Heart left ventricle (tissue), 16 donors: ENCODE measurements around the gene ACE. TPM values are rescaled to one million over a fixed set of nuclear protein-coding genes. Genes with fewer than 3 reads are reported as not detected.

Experiments used
- ATAC-seq, 4 donors: fragments of 200-7000 bp; cut with Tn5 transposase; one replicate each; pipeline ENCODE4 v1.9.1; 2020 to 2022; ENCODE audit warnings: moderate library complexity in 4 of 4, mild to moderate bottlenecking in 3 of 4, moderate number of reproducible peaks in 1 of 4
- DNase-seq, 5 donors: peaks; one replicate each; pipeline ENCODE4 v3.0.0-alpha.2; 2020
- H3K27ac ChIP-seq, 12 donors: fragments of 200-600 bp; sonication (generic) in 4 of 12; one replicate each; pipeline versions ENCODE4 v1.5.0 to v1.8.0; 2016 to 2022; ENCODE audit warnings: mild to moderate bottlenecking in 2 of 12
- H3K27me3 ChIP-seq, 9 donors: fragments of 200-600 bp; sonication (generic) in 2 of 9; one replicate each; pipeline versions ENCODE4 v1.5.1 to v1.8.0; 2016 to 2022; ENCODE audit warnings: mild to moderate bottlenecking in 3 of 9
- H3K36me3 ChIP-seq, 9 donors: fragments of 200-600 bp; sonication (generic) in 2 of 9; one replicate each; pipeline versions ENCODE4 v1.5.0 to v1.8.0; 2018 to 2022; ENCODE audit warnings: mild to moderate bottlenecking in 2 of 9
- H3K4me1 ChIP-seq, 12 donors: fragments of 200-600 bp; sonication (generic) in 4 of 12; one replicate each; pipeline versions ENCODE4 v1.5.0 to v1.8.0; 2016 to 2022; ENCODE audit warnings: mild to moderate bottlenecking in 3 of 12
- H3K4me3 ChIP-seq, 12 donors: fragments of 200-600 bp; sonication (generic) in 4 of 12; one replicate each; pipeline versions ENCODE4 v1.5.0 to v1.8.0; 2017 to 2022; ENCODE audit warnings: mild to moderate bottlenecking in 9 of 12, moderate library complexity in 4 of 12
- H3K9me3 ChIP-seq, 12 donors: fragments of 200-600 bp; sonication (generic) in 4 of 12; one replicate each; pipeline versions ENCODE4 v1.5.0 to v1.8.0; 2016 to 2022; ENCODE audit warnings: mild to moderate bottlenecking in 1 of 12
- CTCF ChIP-seq, 12 donors: fragments of 200-600 bp; sonication (generic) in 4 of 12; IDR thresholded peaks; one replicate each; pipeline versions ENCODE4 v1.5.0 to v1.8.0; 2018 to 2022; ENCODE audit warnings: antibody characterized with exemption in 12 of 12, mild to moderate bottlenecking in 5 of 12
- POLR2A ChIP-seq, 2 donors: fragments of 450-650 bp; IDR thresholded peaks; one replicate each; pipeline ENCODE4 v1.6.1; 2017; ENCODE audit warnings: antibody characterized with exemption in 2 of 2, mild to moderate bottlenecking in 2 of 2, moderate library complexity in 2 of 2
- WGBS, 4 donors: extraction: QIAGEN DNeasy Blood & Tissue Kit in 2 of 4; methylation state at CpG; one replicate each; pipeline versions ENCODE4 v1.1.5 to v1.1.7; 2013 to 2018; 5-methylcytosine and 5-hydroxymethylcytosine counted together
- intact Hi-C, 10 donors: fragments of 100-400 bp; cut with DNase I; formaldehyde crosslinking; loops; one replicate each; pipeline versions ENCODE4 v1.11.1 to v1.14.2; 2022
- polyA plus RNA-seq, 2 donors: library from polyadenylated mRNA; stranded (reverse); fragments of 200-250 nt; gene quantifications; one replicate each; pipeline ENCODE4 v1.2.3, GENCODE V29; 2013
- total RNA-seq, 9 donors: library from RNA; depleted of rRNA in 2 of 9; stranded (reverse); fragments of >200 nt in 2 of 9; fragmentation: NEBNext Ultra II Directional in 3 of 9; extraction: Animal tissue kit (Norgen Biotek cat#: 25700) in 3 of 9; gene quantifications; one replicate each; pipeline versions ENCODE4 v1.1.0 to v1.2.4, GENCODE V29; 2016 to 2023
- donor health status: ischemic (EF 13 %, LVEDD 7.1; RV severe dilation, severe dysfunction).
- donor health status: healthy with polysubstance abuse.
- donor health status: DM: no; HTN: yes; CAD: no.
- donor health status: DM: no; HTN: no; CAD: no.
- donor health status: ischemic (EF 25% LVEDD 6.9; RV normal size, moderate dysfunction).
- donor health status: ischemic (EF 25% LVEDD 5.7; RV mildly dilated, moderate dysfunction).
- donor health status: healthy.
- donor health status: DM: yes; HTN: yes; CAD: no.
- donor health status: ischemic (EF 35%, LVEDD 5.7; RV mildly dilated, moderate dysfunction).
- donor health status: nonischemic (EF 11% LVEDD 7.7; RV severe dilation, severe dysfunction).
- donor health status: DM: yes; HTN: yes; CAD: no.
- donor health status: PGD.
- donor health status: ischemic (EF 29% LVEDD 5.4; RV normal size, mild dysfunction).
- donor health status: nonischemic (EF 23%, LVEDD 6.1; RV moderate dilation, normal function).

Gene ACE
- total and polyA plus RNA-seq, 11 donors, result 1.6 to 42.3 (median 7.6) TPM

GRCh38 chr17:63483038-63483437 is 6.2 kb downstream of the ACE start:
- peaks cover 0 to 6% (median 0%) of the 10 kb centered on the region in 9 donors for H3K27me3 ChIP-seq
- 70 to 74% (median 73%) methylated on average over 10 of the region's 10 CpGs for WGBS, 4 donors
- intact Hi-C loops, result no loop called here
- H3K36me3 ChIP-seq, result peaks cover 0 to 30% (median 0%) of the 10 kb centered on the region in 9 donors
- ATAC-seq (no peak), DNase-seq (peak in 1 of 5 donors; percentile 34)
- H3K4me1 ChIP-seq, result peaks cover 0 to 28% (median 11%) of the 10 kb centered on the region in 12 donors
- H3K4me3 ChIP-seq, result no peak overlapping the region
- TF ChIP-seq CTCF (IDR thresholded peaks at IDR 0.05), result no peak
- no peak for TF ChIP-seq POLR2A (IDR thresholded peaks at IDR 0.05)
- H3K9me3 ChIP-seq, result no peaks in the 10 kb centered on the region
- no peak overlapping the region for H3K27ac ChIP-seq

GRCh38 chr17:63483655-63484575 is 7.1 kb downstream of the ACE start:
- intact Hi-C loops, result no loop called here
- DNase-seq (peak in 1 of 5 donors; percentile 51), ATAC-seq (no peak)
- Histone ChIP-seq H3K27ac (no peak overlapping the region), H3K4me3 (no peak overlapping the region), H3K9me3 (no peaks in the 10 kb centered on the region), H3K36me3 (peaks cover 0 to 30% (median 0%) of the 10 kb centered on the region in 9 donors), H3K4me1 (peaks cover 0 to 19% (median 3%) of the 10 kb centered on the region in 12 donors), H3K27me3 (peaks cover 0 to 6% (median 0%) of the 10 kb centered on the region in 9 donors)
- no peak for TF ChIP-seq CTCF (IDR thresholded peaks at IDR 0.05)
- no peak for TF ChIP-seq POLR2A (IDR thresholded peaks at IDR 0.05)
- WGBS, 4 donors, result 86 to 95% (median 90%) methylated on average over 6 to 16 of the region's 16 CpGs

- ATAC-seq, result no peak
- 82 to 83% (median 82%) methylated on average over 7 to 12 of the region's 12 CpGs for WGBS, 4 donors
- TF ChIP-seq POLR2A (IDR thresholded peaks at IDR 0.05), result no peak
- TF ChIP-seq CTCF (IDR thresholded peaks at IDR 0.05), result no peak
- DNase-seq, result peak in 1 of 5 donors; percentile 50
- intact Hi-C loops, result no loop called here
- no peak overlapping the region for H3K4me3 ChIP-seq
- peaks cover 0 to 6% (median 0%) of the 10 kb centered on the region in 12 donors for H3K4me1 ChIP-seq
- H3K27me3 ChIP-seq, result no peaks in the 10 kb centered on the region
- no peaks in the 10 kb centered on the region for H3K9me3 ChIP-seq
- peaks cover 0 to 22% (median 0%) of the 10 kb centered on the region in 9 donors for H3K36me3 ChIP-seq
- no peak overlapping the region for H3K27ac ChIP-seq
Measured at GRCh38 chr17:63486317-63487013, 9.6 kb downstream of the ACE start.

- no peak overlapping the region for H3K4me3 ChIP-seq
- no peaks in the 10 kb centered on the region for H3K27me3 ChIP-seq
- no peak for TF ChIP-seq POLR2A (IDR thresholded peaks at IDR 0.05)
- TF ChIP-seq CTCF (IDR thresholded peaks at IDR 0.05), result no peak
- intact Hi-C loops, result no loop called here
- H3K4me1 ChIP-seq, result peaks cover 0 to 6% (median 0%) of the 10 kb centered on the region in 12 donors
- 85 to 90% (median 86%) methylated on average over 11 of the region's 11 CpGs for WGBS, 4 donors
- no peak for ATAC-seq
- no peak overlapping the region for H3K27ac ChIP-seq
- H3K36me3 ChIP-seq, result peaks cover 0 to 22% (median 0%) of the 10 kb centered on the region in 9 donors
- DNase-seq, result peak in 1 of 5 donors; percentile 23
- no peaks in the 10 kb centered on the region for H3K9me3 ChIP-seq
Measured at GRCh38 chr17:63487014-63487339, 10.1 kb downstream of the ACE start.
